LNCAP (cell line): ENCODE data around the gene SSB.

ENCODE experiments used
- TF ChIP-seq, protein P1 (sequence below): fragments of 450-650 bp; IDR thresholded peaks from 2 replicates; pipeline ENCODE4 v1.5.1; 2017; ENCODE audit warnings: mild to moderate bottlenecking

SSB gene

DNA sequence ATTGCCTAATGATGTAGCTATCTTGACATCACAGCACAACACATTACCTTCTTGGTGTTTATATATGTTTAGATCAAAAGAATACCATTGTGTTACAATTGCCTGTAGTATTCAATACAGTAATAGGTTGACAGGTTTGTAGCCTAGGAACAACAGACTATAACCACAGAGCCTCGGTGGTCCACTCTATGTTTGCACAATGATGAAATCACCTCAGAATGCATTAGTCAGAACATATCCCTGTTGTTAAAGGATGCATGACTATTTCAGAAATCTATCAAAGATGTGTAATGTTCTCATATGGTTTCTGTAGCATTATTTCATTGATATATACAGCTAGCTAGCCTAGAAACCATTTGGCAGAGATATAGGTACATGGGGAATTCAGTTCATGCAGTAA is 17.2 kb downstream of the SSB start:
- TF ChIP-seq, protein P1, sequence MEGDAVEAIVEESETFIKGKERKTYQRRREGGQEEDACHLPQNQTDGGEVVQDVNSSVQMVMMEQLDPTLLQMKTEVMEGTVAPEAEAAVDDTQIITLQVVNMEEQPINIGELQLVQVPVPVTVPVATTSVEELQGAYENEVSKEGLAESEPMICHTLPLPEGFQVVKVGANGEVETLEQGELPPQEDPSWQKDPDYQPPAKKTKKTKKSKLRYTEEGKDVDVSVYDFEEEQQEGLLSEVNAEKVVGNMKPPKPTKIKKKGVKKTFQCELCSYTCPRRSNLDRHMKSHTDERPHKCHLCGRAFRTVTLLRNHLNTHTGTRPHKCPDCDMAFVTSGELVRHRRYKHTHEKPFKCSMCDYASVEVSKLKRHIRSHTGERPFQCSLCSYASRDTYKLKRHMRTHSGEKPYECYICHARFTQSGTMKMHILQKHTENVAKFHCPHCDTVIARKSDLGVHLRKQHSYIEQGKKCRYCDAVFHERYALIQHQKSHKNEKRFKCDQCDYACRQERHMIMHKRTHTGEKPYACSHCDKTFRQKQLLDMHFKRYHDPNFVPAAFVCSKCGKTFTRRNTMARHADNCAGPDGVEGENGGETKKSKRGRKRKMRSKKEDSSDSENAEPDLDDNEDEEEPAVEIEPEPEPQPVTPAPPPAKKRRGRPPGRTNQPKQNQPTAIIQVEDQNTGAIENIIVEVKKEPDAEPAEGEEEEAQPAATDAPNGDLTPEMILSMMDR, result no peak

DNA sequence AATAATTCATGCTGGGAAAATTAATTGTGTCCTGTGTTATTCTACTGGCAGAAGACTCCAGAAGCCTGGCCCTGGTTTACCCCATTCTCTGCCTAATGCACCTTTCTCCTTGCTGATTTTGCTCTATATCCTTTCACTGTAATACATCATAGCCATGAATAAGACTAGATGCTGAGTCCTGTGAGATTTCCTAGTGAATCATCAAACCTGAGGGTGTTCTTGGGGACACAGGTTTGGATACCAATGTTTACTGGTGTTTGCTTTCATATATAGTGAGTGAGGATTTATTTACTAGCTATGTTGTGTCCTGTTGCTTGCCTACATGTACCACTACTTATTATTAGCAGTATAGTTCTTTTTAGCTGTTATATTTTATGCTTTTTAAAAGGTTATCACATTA is 19.6 kb downstream of the SSB start:
- TF ChIP-seq, protein P1, result no peak

DNA sequence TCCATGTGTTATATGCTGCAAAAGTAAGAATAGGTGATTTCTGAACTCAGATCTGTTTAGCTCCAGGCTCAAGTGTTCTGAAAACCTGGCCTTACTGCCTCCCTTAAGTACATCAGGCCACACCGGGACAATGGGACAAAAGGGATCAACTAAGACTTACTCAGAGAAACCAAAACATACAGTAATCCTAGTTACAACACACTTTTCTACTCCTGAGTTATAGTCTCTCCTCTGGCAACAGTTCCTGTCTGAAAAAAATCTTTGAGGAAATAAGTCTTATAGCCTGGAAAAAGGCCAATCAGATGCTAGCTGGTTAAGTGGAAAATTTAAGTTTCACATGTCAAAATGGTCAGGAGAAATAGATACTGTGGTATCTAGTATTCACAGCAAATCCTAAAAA is 20.4 kb downstream of the SSB start:
- TF ChIP-seq, protein P1, result no peak

DNA sequence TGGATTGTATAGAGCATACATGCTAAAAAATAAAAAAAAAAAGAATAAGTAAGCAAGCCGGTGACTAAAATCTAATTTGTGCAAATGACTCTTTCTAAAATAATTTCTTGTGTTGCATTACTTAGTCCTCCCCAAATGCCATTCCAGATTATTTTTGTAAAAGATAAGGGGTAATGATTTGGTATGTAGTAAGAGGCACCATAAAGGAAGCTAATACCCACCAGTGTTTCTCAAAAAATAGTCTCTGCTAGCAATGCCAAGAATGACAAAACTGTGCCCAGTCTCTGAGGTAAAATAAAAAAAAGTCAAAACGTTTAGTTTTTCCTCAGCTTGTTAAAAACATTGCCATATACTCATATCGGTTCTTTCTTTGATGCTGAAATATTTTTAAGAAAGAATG is 23.4 kb downstream of the SSB start:
- TF ChIP-seq, protein P1, result no peak

DNA sequence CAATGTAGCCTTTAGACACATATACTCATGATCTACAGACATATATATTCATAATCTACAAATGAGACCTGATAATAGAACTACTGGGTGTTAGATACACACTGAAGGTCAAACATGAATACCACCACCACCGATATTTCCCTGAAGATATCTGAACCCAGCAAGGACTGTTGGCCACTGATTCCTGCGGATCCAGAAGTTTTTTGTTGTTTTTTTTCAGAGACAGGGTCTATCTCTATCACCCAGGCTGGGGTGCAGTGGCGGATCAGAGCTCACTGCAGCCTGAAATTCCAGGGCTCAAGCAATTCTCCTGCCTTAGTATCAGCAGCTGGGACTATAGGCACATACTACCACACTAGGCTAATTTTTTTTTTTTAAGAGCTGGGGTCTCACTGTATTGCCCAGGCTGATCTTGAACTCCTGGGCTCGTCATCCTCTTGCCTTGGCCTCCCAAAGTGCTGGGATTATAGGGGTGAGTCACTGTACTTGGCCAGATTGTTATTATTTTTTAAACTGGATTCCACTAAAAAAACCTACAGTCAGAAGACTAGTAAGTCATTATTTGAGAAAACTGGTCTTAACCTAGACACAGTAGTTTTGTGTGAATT is 24.2 kb downstream of the SSB start:
- TF ChIP-seq, protein P1, result no peak

DNA sequence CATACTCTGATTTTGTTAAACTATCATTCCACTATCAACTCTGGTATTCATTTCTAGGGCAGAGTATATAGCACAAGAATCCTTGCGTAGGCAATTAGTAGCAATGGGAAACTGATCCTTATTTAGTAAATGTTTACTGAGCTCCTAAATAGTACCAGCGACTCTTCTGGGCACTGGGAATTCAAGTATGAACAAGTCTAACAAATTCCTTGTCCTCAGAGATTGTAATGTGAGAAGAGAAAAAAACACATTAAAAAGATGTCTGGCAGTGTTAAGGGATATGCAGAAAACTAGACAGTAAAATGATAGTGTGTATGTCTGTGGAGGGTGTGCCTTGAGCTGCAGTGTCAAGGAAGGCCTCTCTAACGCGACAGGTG is 25.3 kb downstream of the SSB start:
- TF ChIP-seq, protein P1, result no peak

DNA sequence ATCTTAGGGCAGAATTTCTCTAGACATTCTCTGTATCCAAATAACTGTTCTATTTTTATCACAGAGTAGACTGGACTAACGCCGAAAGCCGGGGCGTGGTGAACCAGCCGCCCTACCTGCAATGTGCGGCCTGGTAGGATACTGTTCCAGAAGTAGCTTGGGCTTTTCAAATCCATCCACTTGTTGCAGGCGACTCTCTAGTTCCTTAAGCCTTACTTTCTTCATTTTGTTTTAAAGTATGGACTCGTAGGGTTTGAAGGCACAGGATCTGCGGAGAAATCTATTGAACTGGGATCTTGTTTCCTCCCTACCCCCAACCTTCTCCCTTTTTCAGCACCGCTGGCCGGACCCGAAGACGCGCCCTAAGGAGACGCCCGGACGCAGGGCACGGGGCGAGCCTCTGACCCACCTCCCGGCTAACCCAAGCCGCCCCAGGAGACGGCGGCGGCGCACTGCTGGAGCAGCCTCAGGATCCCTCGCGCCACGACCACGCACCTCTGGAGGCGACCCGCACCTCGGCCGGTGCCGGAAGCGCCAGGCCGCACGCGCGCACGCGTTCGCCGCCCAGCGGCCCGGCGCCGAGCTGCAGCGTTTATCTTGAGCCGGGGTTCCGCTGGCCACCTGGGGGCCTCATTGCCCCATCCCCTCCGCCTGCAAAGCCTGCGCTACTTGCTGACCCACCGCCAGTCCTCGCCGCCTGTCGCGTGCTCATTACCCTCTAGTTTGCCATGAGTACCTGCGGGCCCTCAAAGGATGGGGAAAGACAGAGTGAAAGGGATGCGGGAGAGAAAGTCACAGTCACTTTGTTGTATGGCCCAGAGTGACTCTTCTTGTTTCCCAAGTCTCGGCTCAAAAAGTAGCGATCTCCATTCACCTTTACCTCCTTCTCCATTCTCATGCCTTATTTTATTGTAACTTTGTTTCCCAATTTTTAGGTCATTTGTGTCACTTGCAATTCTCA is 26.0 kb downstream of the SSB start, which contains the start of gene METTL5:
METTL5 (minus strand) TSS at position 533 of the 961 bp plus-strand sequence; CDS start at position 225, 308 bp downstream.
- TF ChIP-seq, protein P1, result peak; percentile 95
